Breast epithelium (tissue), 4 donors: ENCODE results near the gene DAPK1. TPM values are rescaled to one million over a fixed set of nuclear protein-coding genes. Genes with fewer than 3 reads are reported as not detected.

Experiments
- DNase-seq, 2 donors: peaks; one replicate each; pipeline ENCODE4 v3.0.0-alpha.2; 2019; ENCODE audit warnings: low spot score in 2 of 2
- H3K27ac ChIP-seq, 2 donors: fragments of 200-600 bp; sonication (generic) in 1 of 2; one replicate each; pipeline ENCODE4 v1.5.1; 2016 to 2019; ENCODE audit warnings: mild to moderate bottlenecking in 1 of 2
- H3K27me3 ChIP-seq, 2 donors: fragments of 200-600 bp; sonication (generic) in 1 of 2; one replicate each; pipeline versions ENCODE4 v1.5.1 to v1.6.0; 2017 to 2019; ENCODE audit warnings: control low read depth in 1 of 2, mild to moderate bottlenecking in 1 of 2
- H3K36me3 ChIP-seq: fragments of 200-600 bp; one replicate; pipeline ENCODE4 v1.5.1; 2019
- H3K4me1 ChIP-seq, 2 donors: fragments of 200-600 bp; sonication (generic); one replicate each; pipeline ENCODE4 v1.5.1; 2016 to 2019; ENCODE audit warnings: control low read depth in 1 of 2
- H3K4me3 ChIP-seq, 3 donors: fragments of 200-600 bp; sonication (generic); 1 replicate in 2 of 3; 2 replicates in 1 of 3; pipeline ENCODE4 v1.5.1; 2016 to 2019; ENCODE audit warnings: mild to moderate bottlenecking in 3 of 3, moderate library complexity in 2 of 3
- H3K9me3 ChIP-seq, 2 donors: fragments of 200-600 bp; sonication (generic) in 1 of 2; one replicate each; pipeline ENCODE4 v1.5.1; 2016 to 2019; ENCODE audit warnings: control low read depth in 1 of 2
- CTCF ChIP-seq, 3 donors: fragments of 450-650 bp; IDR thresholded peaks; one replicate each; pipeline ENCODE4 v1.5.1; 2016 to 2017; ENCODE audit warnings: antibody characterized with exemption in 3 of 3, mild to moderate bottlenecking in 3 of 3, moderate library complexity in 3 of 3
- POLR2A ChIP-seq: fragments of 450-650 bp; IDR thresholded peaks from one replicate; pipeline ENCODE4 v1.6.1; 2016; ENCODE audit warnings: antibody characterized with exemption, mild to moderate bottlenecking, moderate library complexity
- POLR2AphosphoS5 ChIP-seq, 3 donors: sonication (generic); formaldehyde crosslinking; IDR thresholded peaks; one replicate each; pipeline ENCODE4 v1.6.1; 2017; ENCODE audit warnings: antibody characterized with exemption in 3 of 3
- intact Hi-C: fragments of 100-400 bp; cut with DNase I; formaldehyde crosslinking; loops from one replicate; pipeline ENCODE4 v1.15.1; 2023; ENCODE audit warnings: low total_unique reads
- total RNA-seq, 3 donors: library from RNA; depleted of rRNA; stranded (reverse); fragments of >200 nt; gene quantifications; one replicate each; pipeline ENCODE4 v1.1.0, GENCODE V29; 2016

The DAPK1 gene
- total RNA-seq, 3 donors from 2014 or later, result 14.7 to 42.6 (median 34.5) TPM

- no peak overlapping the region for H3K27ac ChIP-seq
- TF ChIP-seq CTCF (IDR thresholded peaks at IDR 0.05) (no peak), POLR2AphosphoS5 (IDR thresholded peaks at IDR 0.05) (no peak), POLR2A (no peak)
- no peak overlapping the region for H3K4me3 ChIP-seq
- H3K27me3 ChIP-seq, result peaks cover 0 to 4% of the 10 kb centered on the region in 2 donors
- DNase-seq, result no peak
- H3K9me3 ChIP-seq, result no peaks in the 10 kb centered on the region
- intact Hi-C loops, result no loop called here
- H3K4me1 ChIP-seq, result no peaks in the 10 kb centered on the region
- H3K36me3 ChIP-seq, result no peaks in the 10 kb centered on the region
Measured at GRCh38 chr9:87733273-87734052, 235.8 kb downstream of the DAPK1 start.

GRCh38 chr9:87734106-87734505 is 236.4 kb downstream of the DAPK1 start:
- intact Hi-C loops, result no loop called here
- no peak for TF ChIP-seq CTCF (IDR thresholded peaks at IDR 0.05)
- no peak for TF ChIP-seq POLR2AphosphoS5 (IDR thresholded peaks at IDR 0.05)
- TF ChIP-seq POLR2A, result no peak
- no peaks in the 10 kb centered on the region for H3K4me1 ChIP-seq
- H3K36me3 ChIP-seq, result no peaks in the 10 kb centered on the region
- no peak overlapping the region for H3K4me3 ChIP-seq
- DNase-seq, result no peak
- no peak overlapping the region for H3K27ac ChIP-seq
- H3K9me3 ChIP-seq, result no peaks in the 10 kb centered on the region
- H3K27me3 ChIP-seq, result peaks cover 0 to 4% of the 10 kb centered on the region in 2 donors

GRCh38 chr9:87739546-87739945 is 241.9 kb downstream of the DAPK1 start:
- intact Hi-C loops, result no loop called here
- no peak for DNase-seq
- Histone ChIP-seq H3K27ac (no peak overlapping the region), H3K4me1 (no peaks in the 10 kb centered on the region), H3K4me3 (no peak overlapping the region), H3K9me3 (peaks cover 10 to 15% of the 10 kb centered on the region in 2 donors), H3K36me3 (no peaks in the 10 kb centered on the region), H3K27me3 (no peaks in the 10 kb centered on the region)
- TF ChIP-seq POLR2AphosphoS5 (IDR thresholded peaks at IDR 0.05) (no peak), CTCF (IDR thresholded peaks at IDR 0.05) (no peak), POLR2A (no peak)

GRCh38 chr9:87740209-87740608 is 242.5 kb downstream of the DAPK1 start:
- Histone ChIP-seq H3K27ac (no peak overlapping the region), H3K4me3 (no peak overlapping the region), H3K27me3 (no peaks in the 10 kb centered on the region), H3K9me3 (peaks cover 10 to 15% of the 10 kb centered on the region in 2 donors), H3K36me3 (no peaks in the 10 kb centered on the region), H3K4me1 (no peaks in the 10 kb centered on the region)
- intact Hi-C loops, result no loop called here
- TF ChIP-seq POLR2AphosphoS5 (IDR thresholded peaks at IDR 0.05), result no peak
- no peak for TF ChIP-seq POLR2A
- no peak for TF ChIP-seq CTCF (IDR thresholded peaks at IDR 0.05)
- no peak for DNase-seq

GRCh38 chr9:87741326-87741725 is 243.7 kb downstream of the DAPK1 start:
- H3K27ac ChIP-seq, result no peak overlapping the region
- intact Hi-C loops, result no loop called here
- H3K4me1 ChIP-seq, result no peaks in the 10 kb centered on the region
- no peak for DNase-seq
- TF ChIP-seq POLR2AphosphoS5 (IDR thresholded peaks at IDR 0.05), result no peak
- TF ChIP-seq POLR2A, result no peak
- no peak for TF ChIP-seq CTCF (IDR thresholded peaks at IDR 0.05)
- H3K36me3 ChIP-seq, result no peaks in the 10 kb centered on the region
- peaks cover 10 to 15% of the 10 kb centered on the region in 2 donors for H3K9me3 ChIP-seq
- H3K4me3 ChIP-seq, result no peak overlapping the region
- no peaks in the 10 kb centered on the region for H3K27me3 ChIP-seq
